ENCODE measurements around the gene MAST4.

Gene MAST4

GRCh38 chr5:66877843-66878242, 281.6 kb downstream of the MAST4 start:
- H3K27ac ChIP-seq (ENCODE audit: low read depth, low read length): no peak overlapping the region
- H3K9me2 ChIP-seq (replicated peaks; ENCODE audit: control insufficient read depth, low read length): no peaks in the 10 kb centered on the region
- no peak for TF ChIP-seq CTCF (IDR thresholded peaks at IDR 0.05; ENCODE audit: low read depth, low read length, poor library complexity, severe bottlenecking)
- TF ChIP-seq EZH2phosphoT487 (IDR thresholded peaks at IDR 0.05; ENCODE audit: borderline replicate concordance, low read length): no peak
- H3K27me3 ChIP-seq (ENCODE audit: control insufficient read depth, low read length): peaks cover 2% of the 10 kb centered on the region; the same call in 1 of the 2 replicates
- H3K4me3 ChIP-seq (ENCODE audit: low read length): no peak overlapping the region
- no peaks in the 10 kb centered on the region for H4K20me1 ChIP-seq (ENCODE audit: control insufficient read depth, insufficient read depth, low read depth, low read length)
- no peaks in the 10 kb centered on the region for H3K4me1 ChIP-seq (ENCODE audit: control insufficient read depth, low read length)
- H3K79me2 ChIP-seq (ENCODE audit: control insufficient read depth, low read length): no peaks in the 10 kb centered on the region
- no peaks in the 10 kb centered on the region for H3K36me3 ChIP-seq (ENCODE audit: control insufficient read depth, low read length)
- no peak overlapping the region for H3K4me2 ChIP-seq (ENCODE audit: low read length)
- no peaks in the 10 kb centered on the region for H3K9me3 ChIP-seq (ENCODE audit: control insufficient read depth, insufficient read depth, low read length)
- H3F3A ChIP-seq (ENCODE audit: control insufficient read depth, insufficient read depth): no peaks in the 10 kb centered on the region

- Histone ChIP-seq H3K27ac (ENCODE audit: low read depth, low read length) (no peak overlapping the region), H3K9me2 (replicated peaks; ENCODE audit: control insufficient read depth, low read length) (no peaks in the 10 kb centered on the region), H3K36me3 (ENCODE audit: control insufficient read depth, low read length) (no peaks in the 10 kb centered on the region), H3K4me2 (ENCODE audit: low read length) (no peak overlapping the region), H4K20me1 (ENCODE audit: control insufficient read depth, insufficient read depth, low read depth, low read length) (no peaks in the 10 kb centered on the region), H3K79me2 (ENCODE audit: control insufficient read depth, low read length) (no peaks in the 10 kb centered on the region), H3K9me3 (ENCODE audit: control insufficient read depth, insufficient read depth, low read length) (no peaks in the 10 kb centered on the region), H3F3A (ENCODE audit: control insufficient read depth, insufficient read depth) (no peaks in the 10 kb centered on the region), H3K4me3 (ENCODE audit: low read length) (no peak overlapping the region), H3K27me3 (ENCODE audit: control insufficient read depth, low read length) (peaks cover 2% of the 10 kb centered on the region; the same call in 1 of the 2 replicates), H3K4me1 (ENCODE audit: control insufficient read depth, low read length) (no peaks in the 10 kb centered on the region)
- TF ChIP-seq CTCF (IDR thresholded peaks at IDR 0.05; ENCODE audit: low read depth, low read length, poor library complexity, severe bottlenecking) (no peak), EZH2phosphoT487 (IDR thresholded peaks at IDR 0.05; ENCODE audit: borderline replicate concordance, low read length) (no peak)
Observed at GRCh38 chr5:66880401-66880800, 284.2 kb downstream of the MAST4 start.

DNA sequence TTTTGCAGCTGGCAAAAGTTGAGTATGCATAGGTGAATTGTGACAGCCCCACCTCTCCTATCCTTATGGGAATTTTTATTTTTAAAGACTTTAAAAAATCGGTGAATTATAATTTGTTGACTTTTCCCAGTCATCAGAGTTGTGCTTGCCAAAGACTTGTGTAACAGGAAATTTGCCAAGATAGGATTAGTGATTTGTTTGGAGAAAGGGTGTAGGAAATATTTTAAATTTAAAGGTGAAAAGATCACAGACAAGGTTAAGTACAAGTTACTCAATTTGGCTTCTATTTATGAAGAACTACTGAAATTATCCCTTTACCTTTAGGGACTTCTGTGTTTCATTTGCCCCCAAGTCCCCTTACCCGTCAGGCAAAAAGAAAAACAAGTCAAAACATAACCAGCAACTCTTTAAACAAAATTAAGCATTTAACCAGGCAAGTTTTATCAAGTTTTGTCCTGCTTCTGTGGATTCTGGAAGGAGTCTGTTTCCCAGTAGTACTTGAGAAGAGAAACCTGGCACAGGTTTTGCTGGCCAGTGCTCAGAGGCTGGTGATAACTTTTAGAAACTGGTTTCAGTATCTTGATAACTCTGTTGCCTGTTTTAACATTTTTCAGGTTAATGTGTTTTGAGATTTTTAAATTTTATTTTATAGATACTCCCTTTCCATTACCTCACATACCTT, 285.4 kb downstream of the MAST4 start:
- Histone ChIP-seq H3K9me3 (ENCODE audit: control insufficient read depth, insufficient read depth, low read length) (no peaks in the 10 kb centered on the region), H3K4me3 (ENCODE audit: low read length) (no peak overlapping the region), H4K20me1 (ENCODE audit: control insufficient read depth, insufficient read depth, low read depth, low read length) (no peaks in the 10 kb centered on the region), H3K27ac (ENCODE audit: low read depth, low read length) (no peak overlapping the region), H3K4me1 (ENCODE audit: control insufficient read depth, low read length) (no peaks in the 10 kb centered on the region), H3K9me2 (replicated peaks; ENCODE audit: control insufficient read depth, low read length) (no peaks in the 10 kb centered on the region), H3F3A (ENCODE audit: control insufficient read depth, insufficient read depth) (no peaks in the 10 kb centered on the region), H3K27me3 (ENCODE audit: control insufficient read depth, low read length) (peaks cover 2% of the 10 kb centered on the region; the same call in 1 of the 2 replicates), H3K4me2 (ENCODE audit: low read length) (no peak overlapping the region), H3K79me2 (ENCODE audit: control insufficient read depth, low read length) (no peaks in the 10 kb centered on the region), H3K36me3 (ENCODE audit: control insufficient read depth, low read length) (no peaks in the 10 kb centered on the region)
- no peak for TF ChIP-seq EZH2phosphoT487 (IDR thresholded peaks at IDR 0.05; ENCODE audit: borderline replicate concordance, low read length)
- no peak for TF ChIP-seq CTCF (IDR thresholded peaks at IDR 0.05; ENCODE audit: low read depth, low read length, poor library complexity, severe bottlenecking)

Data from DOHH2 (cell line).